Stimulated activated CD8-positive, alpha-beta memory T cell treated with anti-CD3 and anti-CD28 coated beads, Interleukin-15, amount 100 ng/mL, for 48 hours (primary cell): ENCODE results near the gene STYXL1.

Experiments
- DNase-seq, 2 donors: peaks; one replicate each; pipeline ENCODE4 v3.0.0-alpha.2; 2020; ENCODE audit warnings: low read depth in 2 of 2

STYXL1 gene

GRCh38 chr7:75993689-75994387 is 54.0 kb downstream of the STYXL1 start:
- DNase-seq, result no peak

- DNase-seq, result no peak
Observed at GRCh38 chr7:75992083-75992755, 55.6 kb downstream of the STYXL1 start.

- DNase-seq, result no peak
Observed at GRCh38 chr7:75991531-75992082, 56.2 kb downstream of the STYXL1 start.

GRCh38 chr7:75989500-75990388 is 58.1 kb downstream of the STYXL1 start:
- DNase-seq, result no peak

GRCh38 chr7:75988568-75989499 is 59.0 kb downstream of the STYXL1 start:
- no peak for DNase-seq

GRCh38 chr7:75987805-75988567 is 59.8 kb downstream of the STYXL1 start:
- no peak for DNase-seq

- DNase-seq, result no peak
Observed at GRCh38 chr7:75987026-75987804, 60.6 kb downstream of the STYXL1 start.

- DNase-seq, result no peak
Observed at GRCh38 chr7:75986147-75986781, 61.5 kb downstream of the STYXL1 start.

- no peak for DNase-seq
Observed at GRCh38 chr7:75985518-75986146, 62.2 kb downstream of the STYXL1 start.

- DNase-seq, result no peak
Observed at GRCh38 chr7:75985009-75985517, 62.7 kb downstream of the STYXL1 start.

GRCh38 chr7:75984130-75985008 is 63.4 kb downstream of the STYXL1 start:
- no peak for DNase-seq

- DNase-seq, result no peak
Observed at GRCh38 chr7:75983471-75984129, 64.2 kb downstream of the STYXL1 start.

- DNase-seq, result no peak
Observed at GRCh38 chr7:75982306-75983064, 65.3 kb downstream of the STYXL1 start.

- DNase-seq, result no peak
Observed at GRCh38 chr7:75981453-75982305, 66.1 kb downstream of the STYXL1 start.

GRCh38 chr7:75981203-75981452 is 66.7 kb downstream of the STYXL1 start:
- DNase-seq, result no peak
